IMR-90 (cell line): ENCODE measurements around the gene GRIK3. TPM values are rescaled to one million over a fixed set of nuclear protein-coding genes. Genes with fewer than 3 reads are reported as not detected.
A peak's percentile ranks its signal among the peaks of the same experiment; 100 is the strongest.

ENCODE experiments used
- ATAC-seq: fragments of 200-7000 bp; cut with Tn5 transposase; 2 replicates; pipeline ENCODE4 v1.9.1; 2020; ENCODE audit warnings: low read depth, mild to moderate bottlenecking, moderate library complexity
- BruUV-seq: library from RNA; stranded (reverse); fragments of 400-500 nt; replicated peaks from 2 replicates; lab custom pipeline; 2021; lab: Mats Ljungman, UMichigan
- CTCF ChIA-PET: fragments of 300-600 bp; formaldehyde crosslinking; extraction: SDS; loops from one replicate; lab custom pipeline; 2021; ENCODE audit warnings: antibody characterized with exemption; lab: Yijun Ruan, JAX
- POLR2A ChIA-PET: fragments of 300-600 bp; sonication (Branson Sonifier 250); formaldehyde crosslinking; loops from one replicate; lab custom pipeline; 2022; ENCODE audit warnings: antibody characterized with exemption; ENCODE audit not compliant: unreplicated experiment; lab: Charles Lee
- DNase-seq: peaks from one replicate; pipeline ENCODE4 v3.0.0; 2013
- H2AFZ ChIP-seq: replicated peaks from 2 replicates; pipeline ENCODE3; 2013; ENCODE audit warnings: low read length, mild to moderate bottlenecking; ENCODE audit not compliant: poor library complexity
- H2AK5ac ChIP-seq: 2 replicates; pipeline ENCODE4 v1.6.1; 2013; ENCODE audit warnings: low read depth, low read length, inconsistent platforms
- H2AK9ac ChIP-seq: replicated peaks from 2 replicates; pipeline ENCODE3; 2013; ENCODE audit warnings: mild to moderate bottlenecking, low read depth, low read length, moderate library complexity; ENCODE audit not compliant: poor library complexity
- H2BK120ac ChIP-seq: 2 replicates; pipeline ENCODE4 v1.6.1; 2013; ENCODE audit warnings: low read depth, low read length, inconsistent platforms
- H2BK15ac ChIP-seq: 3 replicates; pipeline ENCODE4 v1.6.1; 2013; ENCODE audit warnings: low read depth, low read length, inconsistent platforms
- H2BK20ac ChIP-seq: 2 replicates; pipeline ENCODE4 v1.6.1; 2013; ENCODE audit warnings: low read depth, mild to moderate bottlenecking, inconsistent platforms, low read length, moderate library complexity
- H2BK5ac ChIP-seq: 2 replicates; pipeline ENCODE4 v1.6.1; 2013; ENCODE audit warnings: mild to moderate bottlenecking, low read depth, low read length, inconsistent platforms; ENCODE audit not compliant: poor library complexity, severe bottlenecking
- H3K14ac ChIP-seq: replicated peaks from 2 replicates; pipeline ENCODE4 v1.6.1; 2013; ENCODE audit warnings: low read depth, low read length, inconsistent platforms
- H3K18ac ChIP-seq: 2 replicates; pipeline ENCODE4 v1.6.1; 2013; ENCODE audit warnings: low read depth, low read length, control low read depth
- H3K23ac ChIP-seq: 2 replicates; pipeline ENCODE4 v1.6.1; 2013; ENCODE audit warnings: low read depth, low read length, inconsistent platforms
- H3K27ac ChIP-seq: 2 replicates; pipeline ENCODE4 v1.5.1; 2013; ENCODE audit warnings: mild to moderate bottlenecking, control low read depth, low read length; ENCODE audit not compliant: insufficient read depth
- H3K27me3 ChIP-seq: 2 replicates; pipeline ENCODE4 v1.6.1; 2013; ENCODE audit warnings: low read length; ENCODE audit not compliant: control insufficient read depth, insufficient read depth
- H3K36me3 ChIP-seq: 2 replicates; pipeline ENCODE4 v1.6.1; 2013; ENCODE audit warnings: low read length, mixed read lengths; ENCODE audit not compliant: control insufficient read depth, insufficient read depth
- H3K4ac ChIP-seq: 2 replicates; pipeline ENCODE4 v1.6.1; 2013; ENCODE audit warnings: low read depth, low read length, inconsistent platforms
- H3K4me1 ChIP-seq: 2 replicates; pipeline ENCODE4 v1.6.1; 2013; ENCODE audit warnings: low read length, mixed read lengths; ENCODE audit not compliant: control insufficient read depth, insufficient read depth
- H3K4me2 ChIP-seq: 2 replicates; pipeline ENCODE4 v1.6.1; 2013; ENCODE audit warnings: low read depth, mild to moderate bottlenecking, control low read depth, low read length, moderate library complexity
- H3K4me3 ChIP-seq: 2 replicates; pipeline ENCODE4 v1.5.1; 2013; ENCODE audit warnings: low read depth, mild to moderate bottlenecking, control low read depth, low read length, moderate library complexity; ENCODE audit not compliant: insufficient read depth
- H3K56ac ChIP-seq: 2 replicates; pipeline ENCODE4 v1.6.1; 2013; ENCODE audit warnings: low read length, inconsistent platforms; ENCODE audit not compliant: insufficient read depth; ENCODE audit errors: extremely low read depth
- H3K79me1 ChIP-seq, 2 experiments: 2 replicates each; pipeline ENCODE4 v1.6.1; 2013; ENCODE audit warnings: low read length in 2 of 2, inconsistent platforms in 1 of 2, low read depth in 1 of 2
- H3K9ac ChIP-seq: 2 replicates; pipeline ENCODE4 v1.6.1; 2013; ENCODE audit warnings: low read depth, low read length, control low read depth
- H3K9me1 ChIP-seq: 2 replicates; pipeline ENCODE4 v1.6.1; 2013; ENCODE audit warnings: low read length, inconsistent platforms; ENCODE audit not compliant: insufficient read depth
- H3K9me3 ChIP-seq: 2 replicates; pipeline ENCODE4 v1.6.1; 2013; ENCODE audit warnings: low read length; ENCODE audit not compliant: control insufficient read depth, insufficient read depth
- H4K20me1 ChIP-seq: 2 replicates; pipeline ENCODE4 v1.6.1; 2013; ENCODE audit warnings: low read length, inconsistent platforms; ENCODE audit not compliant: insufficient read depth
- H4K5ac ChIP-seq: 2 replicates; pipeline ENCODE4 v1.6.1; 2013; ENCODE audit warnings: mild to moderate bottlenecking, low read depth, low read length, control low read depth
- H4K8ac ChIP-seq, 2 experiments: 2 replicates each; pipeline ENCODE4 v1.6.1; 2013; ENCODE audit warnings: low read depth in 2 of 2, low read length in 2 of 2, control low read depth in 1 of 2, inconsistent platforms in 1 of 2
- H4K91ac ChIP-seq: 2 replicates; pipeline ENCODE4 v1.6.1; 2013; ENCODE audit warnings: low read depth, low read length, inconsistent platforms; ENCODE audit not compliant: insufficient read depth
- BHLHE40 ChIP-seq: fragments of 150-350 bp; IDR thresholded peaks from 2 replicates; pipeline ENCODE4 v1.6.1; 2016; ENCODE audit warnings: mild to moderate bottlenecking, low read depth, low read length
- CHD1 ChIP-seq: IDR thresholded peaks from 2 replicates; pipeline ENCODE4 v1.6.1; 2012; ENCODE audit warnings: low read depth, low read length, improper control_type of control experiment
- MAFK ChIP-seq: IDR thresholded peaks from 2 replicates; pipeline ENCODE4 v1.6.1; 2012; ENCODE audit warnings: low read depth, low read length, improper control_type of control experiment
- MXI1 ChIP-seq: IDR thresholded peaks from 2 replicates; pipeline ENCODE4 v1.6.1; 2012; ENCODE audit warnings: low read depth, mild to moderate bottlenecking, low read length, moderate library complexity, borderline replicate concordance
- NFE2L2 ChIP-seq: fragments of 150-350 bp; IDR thresholded peaks from 2 replicates; pipeline ENCODE4 v1.6.1; 2016; ENCODE audit warnings: low read depth, mild to moderate bottlenecking, low read length
- RAD21 ChIP-seq: IDR thresholded peaks from 2 replicates; pipeline ENCODE4 v1.6.1; 2012; ENCODE audit warnings: low read length, improper control_type of control experiment
- SMC3 ChIP-seq: fragments of 150-350 bp; IDR thresholded peaks from 2 replicates; pipeline ENCODE4 v1.6.1; 2016; ENCODE audit warnings: low read depth, mild to moderate bottlenecking, antibody characterized with exemption, low read length, moderate library complexity
- WGBS, 2 experiments: methylation state at CpG; one replicate each; pipeline versions ENCODE4 v1.1.5 to v1.1.7; 2013; ENCODE audit warnings: missing lambda C conversion rate in 2 of 2; ENCODE audit not compliant: insufficient read length in 1 of 2; ENCODE audit errors: extremely low coverage in 2 of 2; 5-methylcytosine and 5-hydroxymethylcytosine counted together
- dilution Hi-C: fragments of 300-500 bp; cut with HindIII; formaldehyde crosslinking; loops from one replicate; pipeline ENCODE4 v1.14.3; 2018; ENCODE audit warnings: low sequenced_read_pairs; ENCODE audit not compliant: unreplicated experiment
- in situ Hi-C: fragments of 300-500 bp; cut with MboI; formaldehyde crosslinking; loops from 3 replicates; pipeline ENCODE4 v1.14.3; 2019; ENCODE audit warnings: low sequenced_read_pairs, inconsistent platforms, mixed read lengths
- intact Hi-C: fragments of 100-400 bp; cut with micrococcal nuclease; formaldehyde crosslinking; loops from 2 replicates; pipeline ENCODE4 v1.10.0; 2022
- polyA plus RNA-seq, 3 experiments: library from polyadenylated mRNA; depleted of rRNA; stranded (reverse); fragments of >200 nt; gene quantifications; 2 replicates each; pipeline ENCODE4 v1.2.3, GENCODE V29; 2012; ENCODE audit warnings: low replicate concordance in 1 of 3
- total RNA-seq: library from RNA; depleted of rRNA; stranded (reverse); fragments of >200 nt; gene quantifications from 2 replicates; pipeline ENCODE4 v1.2.3, GENCODE V29; 2012
- TF ChIP-seq, protein P1 (sequence below): conservative IDR thresholded peaks from 2 replicates; pipeline ENCODE4 v1.5.1; 2012; ENCODE audit warnings: mild to moderate bottlenecking, low read depth, low read length, improper control_type of control experiment
- TF ChIP-seq, protein P2 (sequence below): fragments of 150-350 bp; IDR thresholded peaks from 2 replicates; pipeline ENCODE4 v1.6.1; 2017; ENCODE audit warnings: mild to moderate bottlenecking, antibody characterized with exemption, low read length, low read depth

GRIK3 gene
- total and polyA plus RNA-seq, 2 of the 4 experiments (the other 2 are of a cell fraction), result not detected

DNA sequence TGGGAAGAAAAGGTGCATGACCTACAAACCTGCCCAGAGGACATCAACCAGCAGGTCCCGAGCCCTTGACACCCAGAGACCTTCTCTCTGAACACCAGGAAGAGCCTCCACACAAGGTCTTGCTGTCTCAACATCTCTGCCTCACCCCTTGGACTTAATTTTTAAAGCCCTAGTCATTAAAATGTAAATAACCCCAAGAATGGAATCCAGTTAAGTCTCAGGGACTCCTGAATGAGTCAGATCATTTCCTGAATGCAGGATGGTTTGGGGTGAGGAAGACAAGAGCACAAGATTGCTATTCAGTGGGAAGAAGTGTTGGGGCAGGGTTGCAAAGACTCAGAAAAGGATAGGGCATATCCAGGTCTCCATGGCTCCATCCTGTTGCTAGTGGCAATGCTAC is 17.8 kb upstream of the GRIK3 start:
- H2AK5ac ChIP-seq, result no peak overlapping the region
- H3K4me1 ChIP-seq, result no peaks in the 10 kb centered on the region
- TF ChIP-seq RAD21 (no peak), MAFK (no peak), SMC3 (no peak), CHD1 (no peak), NFE2L2 (no peak), BHLHE40 (no peak), MXI1 (no peak)
- TF ChIP-seq, protein P1, sequence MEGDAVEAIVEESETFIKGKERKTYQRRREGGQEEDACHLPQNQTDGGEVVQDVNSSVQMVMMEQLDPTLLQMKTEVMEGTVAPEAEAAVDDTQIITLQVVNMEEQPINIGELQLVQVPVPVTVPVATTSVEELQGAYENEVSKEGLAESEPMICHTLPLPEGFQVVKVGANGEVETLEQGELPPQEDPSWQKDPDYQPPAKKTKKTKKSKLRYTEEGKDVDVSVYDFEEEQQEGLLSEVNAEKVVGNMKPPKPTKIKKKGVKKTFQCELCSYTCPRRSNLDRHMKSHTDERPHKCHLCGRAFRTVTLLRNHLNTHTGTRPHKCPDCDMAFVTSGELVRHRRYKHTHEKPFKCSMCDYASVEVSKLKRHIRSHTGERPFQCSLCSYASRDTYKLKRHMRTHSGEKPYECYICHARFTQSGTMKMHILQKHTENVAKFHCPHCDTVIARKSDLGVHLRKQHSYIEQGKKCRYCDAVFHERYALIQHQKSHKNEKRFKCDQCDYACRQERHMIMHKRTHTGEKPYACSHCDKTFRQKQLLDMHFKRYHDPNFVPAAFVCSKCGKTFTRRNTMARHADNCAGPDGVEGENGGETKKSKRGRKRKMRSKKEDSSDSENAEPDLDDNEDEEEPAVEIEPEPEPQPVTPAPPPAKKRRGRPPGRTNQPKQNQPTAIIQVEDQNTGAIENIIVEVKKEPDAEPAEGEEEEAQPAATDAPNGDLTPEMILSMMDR, result no peak
- TF ChIP-seq, protein P2, sequence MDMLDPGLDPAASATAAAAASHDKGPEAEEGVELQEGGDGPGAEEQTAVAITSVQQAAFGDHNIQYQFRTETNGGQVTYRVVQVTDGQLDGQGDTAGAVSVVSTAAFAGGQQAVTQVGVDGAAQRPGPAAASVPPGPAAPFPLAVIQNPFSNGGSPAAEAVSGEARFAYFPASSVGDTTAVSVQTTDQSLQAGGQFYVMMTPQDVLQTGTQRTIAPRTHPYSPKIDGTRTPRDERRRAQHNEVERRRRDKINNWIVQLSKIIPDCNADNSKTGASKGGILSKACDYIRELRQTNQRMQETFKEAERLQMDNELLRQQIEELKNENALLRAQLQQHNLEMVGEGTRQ, result no peak
- H3K36me3 ChIP-seq, result no peaks in the 10 kb centered on the region
- H3K14ac ChIP-seq, result no peak overlapping the region
- H3K23ac ChIP-seq, result no peak overlapping the region
- no peak overlapping the region for H3K18ac ChIP-seq
- no peak overlapping the region for H2BK5ac ChIP-seq
- H4K5ac ChIP-seq, result no peak overlapping the region
- dilution Hi-C loops (no loop called here), intact Hi-C loops (no loop called here), in situ Hi-C loops (no loop called here)
- no peak overlapping the region for H2BK20ac ChIP-seq
- H2BK120ac ChIP-seq, result no peak overlapping the region
- no peak overlapping the region for H4K91ac ChIP-seq
- H3K9ac ChIP-seq, result no peak overlapping the region
- no CpG with 5 or more reads among the region's 1 CpG for WGBS, 2 experiments
- H3K9me1 ChIP-seq, result no peaks in the 10 kb centered on the region
- no peak overlapping the region for H2AFZ ChIP-seq
- DNase-seq, result peak; percentile 2
- no peak overlapping the region for H3K27ac ChIP-seq
- H3K4me3 ChIP-seq, result no peak overlapping the region
- H4K20me1 ChIP-seq, result no peaks in the 10 kb centered on the region
- H3K4ac ChIP-seq, result no peak overlapping the region
- no peaks in the 10 kb centered on the region for H3K79me1 ChIP-seq
- H2AK9ac ChIP-seq, result no peak overlapping the region
- H3K27me3 ChIP-seq, result no peaks in the 10 kb centered on the region
- ChIA-PET CTCF (no interaction called here), POLR2A (no interaction called here)
- BruUV-seq, result no TSS peak
- no peak overlapping the region for H4K8ac ChIP-seq
- H3K4me2 ChIP-seq, result no peak overlapping the region
- no peaks in the 10 kb centered on the region for H3K9me3 ChIP-seq
- no peak overlapping the region for H3K56ac ChIP-seq
- no peak for ATAC-seq
- H2BK15ac ChIP-seq, result no peak overlapping the region
